ENCODE measurements around the gene PTPRN2.

DNA sequence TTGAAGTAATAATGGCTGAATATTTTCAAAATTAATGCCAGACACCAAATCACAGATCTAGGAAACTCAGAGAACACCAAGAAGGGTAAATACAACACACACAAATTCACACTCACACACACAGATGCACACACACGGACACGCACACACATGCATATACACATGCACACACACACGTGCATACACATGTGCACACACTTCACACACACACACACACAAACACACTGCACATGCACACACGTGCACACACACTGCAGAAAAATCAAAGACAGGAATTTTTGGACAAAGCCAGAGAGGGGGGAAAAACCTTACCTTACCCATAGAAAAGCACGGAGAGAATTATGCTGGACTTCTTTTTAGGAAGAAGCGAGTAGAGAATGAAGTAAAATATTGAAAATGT lies 547.4 kb downstream of the PTPRN2 start:
- TF ChIP-seq, protein P1, sequence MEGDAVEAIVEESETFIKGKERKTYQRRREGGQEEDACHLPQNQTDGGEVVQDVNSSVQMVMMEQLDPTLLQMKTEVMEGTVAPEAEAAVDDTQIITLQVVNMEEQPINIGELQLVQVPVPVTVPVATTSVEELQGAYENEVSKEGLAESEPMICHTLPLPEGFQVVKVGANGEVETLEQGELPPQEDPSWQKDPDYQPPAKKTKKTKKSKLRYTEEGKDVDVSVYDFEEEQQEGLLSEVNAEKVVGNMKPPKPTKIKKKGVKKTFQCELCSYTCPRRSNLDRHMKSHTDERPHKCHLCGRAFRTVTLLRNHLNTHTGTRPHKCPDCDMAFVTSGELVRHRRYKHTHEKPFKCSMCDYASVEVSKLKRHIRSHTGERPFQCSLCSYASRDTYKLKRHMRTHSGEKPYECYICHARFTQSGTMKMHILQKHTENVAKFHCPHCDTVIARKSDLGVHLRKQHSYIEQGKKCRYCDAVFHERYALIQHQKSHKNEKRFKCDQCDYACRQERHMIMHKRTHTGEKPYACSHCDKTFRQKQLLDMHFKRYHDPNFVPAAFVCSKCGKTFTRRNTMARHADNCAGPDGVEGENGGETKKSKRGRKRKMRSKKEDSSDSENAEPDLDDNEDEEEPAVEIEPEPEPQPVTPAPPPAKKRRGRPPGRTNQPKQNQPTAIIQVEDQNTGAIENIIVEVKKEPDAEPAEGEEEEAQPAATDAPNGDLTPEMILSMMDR (conservative IDR thresholded peaks at IDR 0.05 in 1 of 2, IDR thresholded peaks at IDR 0.05 in 1 of 2; ENCODE audit: extremely low read depth in 1 of 2, insufficient read depth in 1 of 2, low read depth in 1 of 2, low read length in 2 of 2), result no peak
- TF ChIP-seq EZH2 (IDR thresholded peaks at IDR 0.05; ENCODE audit: borderline replicate concordance, low read length), result no peak

Measured in mammary epithelial cell (primary cell).